HG02610 (cell line): ENCODE data around the gene TTC29.
"Not testable (repeated sequence)": the region's sequence is repeated elsewhere in the genome, so short reads cannot be mapped to it uniquely, and the experiment has no call there.

ENCODE experiments used
- ATAC-seq: cut with Tn5 transposase; IDR thresholded peaks from one replicate; pipeline ENCODE4 v1.9.1; 2021; ENCODE audit warnings: mild to moderate bottlenecking, moderate library complexity; ENCODE audit not compliant: unreplicated experiment

Gene TTC29

GRCh38 chr4:146857298-146857697 lies 88.4 kb downstream of the TTC29 start:
- ATAC-seq, result no peak

- no peak for ATAC-seq
These were observed 89.9 kb downstream of the TTC29 start for GRCh38 chr4:146855761-146856160.

DNA sequence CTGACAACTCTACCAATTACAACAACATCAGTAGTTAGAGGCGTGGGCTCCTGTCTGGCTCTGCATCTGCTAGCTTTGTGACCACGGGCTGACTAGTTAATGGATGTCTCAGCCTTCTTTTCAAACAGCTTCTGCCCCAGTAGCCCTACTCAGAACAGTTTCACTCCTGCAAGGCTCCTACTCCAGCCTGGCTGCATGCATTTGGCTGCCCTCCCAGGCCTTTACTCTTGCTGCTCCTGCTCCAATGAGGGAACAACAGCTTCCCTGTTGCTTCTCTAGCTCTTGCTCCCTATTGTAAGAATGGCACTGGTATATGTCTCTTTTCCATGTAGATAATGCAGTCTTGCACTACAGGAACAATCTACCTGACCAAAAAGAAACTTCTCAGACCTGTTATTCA lies 93.3 kb downstream of the TTC29 start:
- ATAC-seq, result no peak

DNA sequence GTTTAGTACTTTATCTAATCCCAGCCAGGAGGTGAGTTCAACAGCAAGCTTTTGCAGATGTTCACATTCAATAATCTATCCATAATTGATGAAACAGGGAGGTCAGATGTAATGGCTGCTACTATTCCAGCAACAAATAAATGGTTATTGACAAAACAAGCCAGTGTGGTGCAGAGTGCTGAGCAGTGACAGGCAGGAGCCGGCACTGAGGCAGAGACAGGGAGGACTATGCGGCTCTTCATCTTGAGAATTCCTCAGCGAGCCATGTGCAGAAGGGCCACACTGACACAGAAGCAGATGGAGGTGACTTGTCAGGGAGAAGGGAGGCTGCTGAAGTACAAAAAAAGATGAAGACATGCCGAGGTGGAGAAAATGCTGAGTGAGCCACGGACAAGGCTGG lies 98.3 kb downstream of the TTC29 start:
- no peak for ATAC-seq

GRCh38 chr4:146846882-146847281 lies 98.8 kb downstream of the TTC29 start:
- no peak for ATAC-seq

- no peak for ATAC-seq
These were observed 100.9 kb downstream of the TTC29 start for GRCh38 chr4:146844761-146845160.

- ATAC-seq, result no peak
These were observed 102.8 kb downstream of the TTC29 start for GRCh38 chr4:146842876-146843275.

DNA sequence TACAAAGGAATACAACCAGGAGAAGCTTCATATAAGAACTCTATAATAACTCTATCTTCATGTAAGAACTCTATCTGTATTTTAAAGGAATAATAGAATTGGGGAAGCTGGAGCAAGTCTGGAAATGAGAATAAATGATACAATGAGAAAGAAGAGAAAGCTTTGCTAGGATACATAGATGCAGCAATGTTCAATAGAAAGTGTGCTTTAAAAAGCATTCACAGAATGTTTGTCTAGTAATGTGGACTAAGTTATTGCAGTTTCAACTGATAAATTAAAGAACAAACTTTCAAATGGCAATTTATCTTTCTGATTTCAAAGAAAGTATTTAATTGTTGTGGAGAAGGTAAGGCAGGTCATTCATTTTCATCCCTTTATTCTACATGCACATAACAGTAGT lies 104.9 kb downstream of the TTC29 start:
- ATAC-seq, result no peak

DNA sequence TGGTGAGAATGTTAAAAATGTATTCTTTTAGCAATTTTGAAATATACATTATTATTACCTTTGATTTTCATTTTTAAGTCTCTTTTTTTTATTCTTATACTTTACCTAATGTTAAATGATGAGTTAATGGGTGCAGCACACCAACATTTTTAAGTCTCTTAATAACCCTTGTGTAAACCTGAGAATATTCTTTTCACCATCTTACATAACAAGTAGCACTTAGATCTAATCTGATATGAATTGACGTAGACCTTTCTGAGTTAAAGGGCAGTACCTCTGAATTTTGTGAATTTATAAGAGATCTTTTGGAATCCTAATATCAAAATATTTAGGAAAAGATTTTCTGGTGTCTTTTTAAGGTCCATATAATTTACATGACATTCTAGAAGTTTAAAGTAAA lies 110.6 kb downstream of the TTC29 start:
- ATAC-seq, result no peak

GRCh38 chr4:146834263-146835034 lies 111.2 kb downstream of the TTC29 start:
- no peak for ATAC-seq

GRCh38 chr4:146833530-146833929 lies 112.1 kb downstream of the TTC29 start:
- ATAC-seq, result no peak

GRCh38 chr4:146822980-146823379 lies 122.7 kb downstream of the TTC29 start:
- ATAC-seq, result not testable (repeated sequence)

DNA sequence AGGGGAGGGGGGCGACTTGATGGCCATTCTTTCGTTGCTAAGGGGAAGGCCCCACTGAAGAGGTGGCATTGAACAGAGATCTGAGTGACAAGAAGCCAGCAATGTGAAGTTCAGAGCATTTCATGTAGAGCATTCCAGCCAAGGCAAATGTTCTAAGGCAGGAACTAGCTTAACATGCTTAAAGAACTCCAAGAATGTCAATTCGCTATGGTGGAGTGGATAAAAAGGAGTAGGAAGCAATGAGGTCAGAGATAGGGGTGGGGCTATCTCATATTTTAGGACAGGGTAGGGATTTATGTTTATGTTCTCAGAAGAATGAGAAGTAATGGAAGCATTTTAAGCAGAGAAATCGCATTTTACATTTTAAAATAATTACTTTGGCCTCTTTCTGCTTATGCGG lies 130.9 kb downstream of the TTC29 start:
- ATAC-seq, result no peak

GRCh38 chr4:146795711-146796110 lies 150.0 kb downstream of the TTC29 start:
- no peak for ATAC-seq

DNA sequence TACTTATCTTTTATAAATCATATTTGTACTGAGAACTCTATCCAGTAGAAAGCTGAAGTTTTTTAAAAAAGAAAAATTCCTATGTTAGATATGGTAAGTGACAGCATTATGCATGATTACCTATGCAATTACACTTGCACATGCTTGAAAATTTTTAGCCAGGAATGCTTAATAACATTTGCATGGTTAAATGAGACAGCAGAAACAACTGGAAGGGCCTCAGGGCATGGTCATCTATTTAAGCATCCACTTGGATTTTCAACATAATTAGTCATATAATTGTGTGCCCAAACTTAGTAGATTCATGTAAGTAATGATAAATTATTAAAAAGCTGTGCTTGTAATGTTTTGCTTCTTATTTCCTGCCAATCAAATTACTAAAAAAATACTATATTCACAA lies 151.9 kb downstream of the TTC29 start:
- no peak for ATAC-seq

DNA sequence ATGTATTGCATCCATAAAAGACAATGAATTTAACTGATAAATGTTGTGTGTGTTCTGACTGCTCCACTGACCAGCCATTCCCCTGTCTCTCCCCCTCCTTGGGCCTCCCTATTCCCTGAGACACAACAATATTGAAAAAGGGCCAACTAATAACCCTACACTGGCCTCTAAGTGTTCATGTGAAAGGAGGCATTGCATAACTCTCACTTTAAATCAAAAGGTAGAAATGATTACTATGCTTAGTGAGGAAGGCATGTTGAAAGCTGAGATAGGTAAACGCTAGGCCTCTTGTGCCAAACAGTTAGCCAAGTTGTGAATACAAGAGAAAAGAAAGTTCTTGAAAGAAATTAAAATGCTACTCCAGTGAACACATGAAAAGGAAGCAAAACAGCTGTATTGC lies 154.2 kb downstream of the TTC29 start:
- ATAC-seq, result no peak

GRCh38 chr4:146790515-146790914 lies 155.1 kb downstream of the TTC29 start:
- ATAC-seq, result no peak

- ATAC-seq, result no peak
These were observed 157.9 kb downstream of the TTC29 start for GRCh38 chr4:146787731-146788130.

DNA sequence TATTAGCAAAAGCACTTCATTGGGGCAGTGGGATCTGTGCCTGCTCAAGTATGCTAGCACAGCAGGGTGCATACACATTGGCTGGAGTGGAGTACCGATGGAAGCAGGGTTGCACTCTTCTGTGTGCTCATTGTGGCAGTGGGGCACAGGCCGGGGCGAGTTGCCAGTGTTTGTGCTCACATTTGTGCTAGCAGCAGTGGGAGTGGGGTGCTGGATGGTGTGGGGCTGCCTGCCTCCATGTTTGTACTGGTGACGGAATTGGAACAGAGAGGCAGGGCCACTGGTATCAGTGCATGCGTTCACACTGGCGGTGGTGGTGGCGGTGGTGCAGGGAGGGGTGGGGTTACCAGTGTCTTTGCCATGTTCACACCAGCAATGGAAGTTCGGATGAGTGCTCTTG lies 169.0 kb downstream of the TTC29 start:
- no peak for ATAC-seq

GRCh38 chr4:146763560-146763959 lies 182.1 kb downstream of the TTC29 start:
- no peak for ATAC-seq

DNA sequence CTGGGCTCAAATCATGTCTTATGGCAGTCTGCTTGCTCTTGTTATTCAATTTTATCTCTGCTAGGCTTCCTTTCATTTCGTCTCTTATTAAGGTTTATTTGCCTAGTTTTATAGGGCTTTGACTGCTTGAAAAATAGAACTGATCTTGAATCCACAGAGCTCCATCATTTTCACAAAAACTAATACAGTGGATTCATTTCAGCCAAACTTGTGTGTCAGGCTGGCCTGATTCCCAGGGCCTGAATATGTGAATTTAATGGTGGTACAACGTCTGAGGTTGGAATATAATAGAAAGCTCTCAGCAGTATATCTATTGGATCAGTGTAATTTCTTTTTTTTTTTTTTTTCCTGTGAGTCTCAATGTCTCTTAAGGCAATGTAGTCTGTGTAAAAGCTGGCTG lies 183.6 kb downstream of the TTC29 start:
- no peak for ATAC-seq

DNA sequence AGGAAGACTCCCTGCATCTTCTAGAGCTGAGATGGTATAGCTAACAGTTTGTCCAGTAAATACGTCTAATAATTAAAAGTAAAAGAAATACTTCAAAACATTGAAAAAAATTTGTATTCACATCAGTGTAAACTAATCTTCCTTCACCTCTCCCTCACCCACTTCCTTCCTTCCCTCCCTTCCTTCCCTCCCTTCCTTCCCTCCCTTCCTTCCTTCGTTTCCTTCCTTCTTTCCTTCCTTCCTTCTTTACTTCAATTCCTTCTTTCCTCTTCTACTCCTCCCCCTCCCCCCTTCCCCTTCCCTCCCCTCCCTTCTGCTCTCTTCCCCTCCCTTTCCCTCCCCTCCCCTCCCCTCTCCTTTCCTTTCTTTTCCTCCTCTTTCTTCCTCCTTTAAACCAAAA lies 203.2 kb downstream of the TTC29 start:
- no peak for ATAC-seq

- ATAC-seq, result no peak
These were observed 206.5 kb downstream of the TTC29 start for GRCh38 chr4:146739182-146739581.
